OCI-LY7 (cell line): Measurements from ENCODE around the gene TMEM33. TPM values are rescaled to one million over a fixed set of nuclear protein-coding genes. Genes with fewer than 3 reads are reported as not detected.
"Not testable (repeated sequence)": the region's sequence is repeated elsewhere in the genome, so short reads cannot be mapped to it uniquely, and the experiment has no call there.

Experiments
- BruUV-seq: library from RNA; stranded (reverse); fragments of 400-500 nt; replicated peaks from 2 replicates; lab custom pipeline; 2021; lab: Mats Ljungman, UMichigan
- CTCF ChIA-PET: fragments of 300-600 bp; sonication (Branson Sonifier 250); formaldehyde crosslinking; loops from one replicate; lab custom pipeline; 2022; ENCODE audit warnings: antibody characterized with exemption; ENCODE audit not compliant: unreplicated experiment; lab: Charles Lee
- POLR2A ChIA-PET: fragments of 300-600 bp; sonication (Branson Sonifier 250); formaldehyde crosslinking; loops from one replicate; lab custom pipeline; 2022; ENCODE audit warnings: antibody characterized with exemption; lab: Charles Lee
- DNase-seq: peaks from one replicate; pipeline ENCODE4 v3.0.0-alpha.2; 2015; ENCODE audit warnings: low spot score
- H2AFZ ChIP-seq: fragments of 200-600 bp; sonication (generic), shearing (Covaris generic); 2 replicates; pipeline ENCODE4 v1.6.1; 2014; ENCODE audit warnings: mild to moderate bottlenecking, antibody characterized with exemption, low read length, moderate library complexity
- H3K27ac ChIP-seq: fragments of 200-600 bp; sonication (generic); 2 replicates; pipeline ENCODE4 v1.5.1; 2014; ENCODE audit warnings: mixed run types, low read depth, mild to moderate bottlenecking, moderate library complexity, low read length, inconsistent platforms; ENCODE audit not compliant: poor library complexity, severe bottlenecking
- H3K36me3 ChIP-seq: fragments of 200-600 bp; sonication (generic); 2 replicates; pipeline ENCODE4 v1.6.1; 2014; ENCODE audit warnings: mild to moderate bottlenecking, antibody characterized with exemption, low read length, moderate library complexity, mixed read lengths; ENCODE audit not compliant: insufficient read depth
- H3K4me1 ChIP-seq: fragments of 200-600 bp; sonication (generic); 2 replicates; pipeline ENCODE4 v1.5.1; 2014; ENCODE audit warnings: mild to moderate bottlenecking, low read length; ENCODE audit not compliant: insufficient read depth, poor library complexity, severe bottlenecking
- H3K4me2 ChIP-seq: fragments of 200-600 bp; sonication (generic); 2 replicates; pipeline ENCODE4 v1.6.1; 2014; ENCODE audit warnings: mild to moderate bottlenecking, low read length
- H3K4me3 ChIP-seq: fragments of 200-600 bp; sonication (generic); 2 replicates; pipeline ENCODE4 v1.5.1; 2014; ENCODE audit warnings: mild to moderate bottlenecking, low read depth, low read length; ENCODE audit not compliant: poor library complexity, severe bottlenecking
- H3K79me2 ChIP-seq: fragments of 200-600 bp; sonication (generic); 2 replicates; pipeline ENCODE4 v1.6.1; 2016; ENCODE audit warnings: low read depth, mild to moderate bottlenecking, low read length, moderate library complexity, mixed read lengths; ENCODE audit not compliant: insufficient read depth
- H3K9me2 ChIP-seq: fragments of 200-600 bp; sonication (generic); 2 replicates; pipeline ENCODE4 v1.6.1; 2016; ENCODE audit warnings: mild to moderate bottlenecking, low read length, mixed read lengths; ENCODE audit not compliant: insufficient read depth
- H3K9me3 ChIP-seq: fragments of 200-600 bp; sonication (generic); 2 replicates; pipeline ENCODE4 v1.6.1; 2014; ENCODE audit warnings: mild to moderate bottlenecking, mixed run types, low read length, mixed read lengths
- H4K20me1 ChIP-seq: fragments of 200-600 bp; sonication (generic); 2 replicates; pipeline ENCODE4 v1.6.1; 2014; ENCODE audit warnings: mild to moderate bottlenecking, antibody characterized with exemption, low read length, moderate library complexity, mixed read lengths; ENCODE audit not compliant: insufficient read depth
- CTCF ChIP-seq: fragments of 200-600 bp; sonication (generic); conservative IDR thresholded peaks from 2 replicates; pipeline ENCODE4 v1.5.1; 2014; ENCODE audit warnings: mild to moderate bottlenecking, antibody characterized with exemption, low read length, moderate library complexity, mixed read lengths
- EZH2phosphoT487 ChIP-seq: fragments of 200-600 bp; sonication (generic); IDR thresholded peaks from 2 replicates; pipeline ENCODE4 v1.6.1; 2018; ENCODE audit warnings: low read depth, borderline replicate concordance, mild to moderate bottlenecking, mixed run types, antibody characterized with exemption, low read length, moderate library complexity, mixed read lengths
- intact Hi-C: fragments of 100-400 bp; cut with micrococcal nuclease; formaldehyde crosslinking; loops from one replicate; pipeline ENCODE4 v1.10.0; 2022; ENCODE audit not compliant: unreplicated experiment
- total RNA-seq, 2 experiments: library from RNA; depleted of rRNA in 1 of 2; stranded (reverse); fragments of >200 nt in 1 of 2; shearing (Covaris generic) in 1 of 2; gene quantifications; 2 replicates each; pipeline ENCODE4 v1.2.3, GENCODE V29; 2014 to 2022

The TMEM33 gene
- total RNA-seq, 2 experiments from 2014 or later, result 25.7 to 46.6 TPM

GRCh38 chr4:41896648-41897047 is 38.6 kb upstream of the TMEM33 start:
- H3K4me2 ChIP-seq, result no peak overlapping the region
- intact Hi-C loops, result no loop called here
- H3K79me2 ChIP-seq, result no peaks in the 10 kb centered on the region
- ChIA-PET CTCF (no interaction called here), POLR2A (interaction anchor here (0.6 kb wide), 1 partner anchor 22 kb away, joined by 3 read pairs; no protein-coding TSS in a partner anchor)
- H3K4me3 ChIP-seq, result no peak overlapping the region
- H4K20me1 ChIP-seq, result no peaks in the 10 kb centered on the region
- no peak for DNase-seq
- H3K9me3 ChIP-seq, result no peaks in the 10 kb centered on the region
- BruUV-seq, result no TSS peak
- H3K27ac ChIP-seq, result no peak overlapping the region
- no peaks in the 10 kb centered on the region for H3K4me1 ChIP-seq
- TF ChIP-seq CTCF (no peak), EZH2phosphoT487 (no peak)
- no peak overlapping the region for H2AFZ ChIP-seq
- H3K9me2 ChIP-seq, result no peaks in the 10 kb centered on the region
- no peaks in the 10 kb centered on the region for H3K36me3 ChIP-seq

- ChIA-PET CTCF (no interaction called here), POLR2A (no interaction called here)
- no TSS peak for BruUV-seq
- no peaks in the 10 kb centered on the region for H3K36me3 ChIP-seq
- no peak overlapping the region for H3K27ac ChIP-seq
- no peaks in the 10 kb centered on the region for H3K4me1 ChIP-seq
- no peak for DNase-seq
- no peak for TF ChIP-seq CTCF
- no peak for TF ChIP-seq EZH2phosphoT487
- no peak overlapping the region for H3K4me2 ChIP-seq
- H4K20me1 ChIP-seq, result no peaks in the 10 kb centered on the region
- intact Hi-C loops, result no loop called here
- no peaks in the 10 kb centered on the region for H3K9me3 ChIP-seq
- H2AFZ ChIP-seq, result no peak overlapping the region
- H3K79me2 ChIP-seq, result no peaks in the 10 kb centered on the region
- H3K9me2 ChIP-seq, result no peaks in the 10 kb centered on the region
- no peak overlapping the region for H3K4me3 ChIP-seq
Measured at GRCh38 chr4:41897698-41898097, 37.5 kb upstream of the TMEM33 start.

- H3K27ac ChIP-seq, intact Hi-C loops, H2AFZ ChIP-seq, H3K4me3 ChIP-seq, CTCF ChIA-PET, POLR2A ChIA-PET, H3K9me2 ChIP-seq, BruUV-seq, H3K4me1 ChIP-seq, H4K20me1 ChIP-seq, DNase-seq, H3K9me3 ChIP-seq, H3K79me2 ChIP-seq, H3K4me2 ChIP-seq, H3K36me3 ChIP-seq: not testable (repeated sequence)
Measured at GRCh38 chr4:41909136-41909535, 26.1 kb upstream of the TMEM33 start.
